GM03348 (cell line): Measurements from ENCODE around the gene RGS13.
"Not testable (repeated sequence)": the region's sequence is repeated elsewhere in the genome, so short reads cannot be mapped to it uniquely, and the experiment has no call there.

ENCODE experiments used
- DNase-seq: peaks from one replicate; pipeline ENCODE4 v3.0.0; 2012; ENCODE audit warnings: low spot score

RGS13 gene

GRCh38 chr1:192678099-192678498, 42.2 kb downstream of the RGS13 start:
- no peak for DNase-seq

- no peak for DNase-seq
Observed at GRCh38 chr1:192682335-192682734, 46.4 kb downstream of the RGS13 start.

GRCh38 chr1:192683081-192683480, 47.1 kb downstream of the RGS13 start:
- DNase-seq: not testable (repeated sequence)

GRCh38 chr1:192689459-192689858, 53.5 kb downstream of the RGS13 start:
- no peak for DNase-seq

GRCh38 chr1:192691041-192691440, 55.1 kb downstream of the RGS13 start:
- no peak for DNase-seq

- DNase-seq: no peak
Observed at GRCh38 chr1:192696082-192696481, 60.1 kb downstream of the RGS13 start.

- DNase-seq: no peak
Observed at GRCh38 chr1:192697771-192698170, 61.8 kb downstream of the RGS13 start.

- no peak for DNase-seq
Observed at GRCh38 chr1:192698731-192699130, 62.8 kb downstream of the RGS13 start.

- DNase-seq: peak; percentile 78
Observed at GRCh38 chr1:192700834-192701271, 64.9 kb downstream of the RGS13 start.

- DNase-seq: peak; percentile 45
Observed at GRCh38 chr1:192702212-192702902, 66.4 kb downstream of the RGS13 start.

GRCh38 chr1:192703283-192704206, 67.6 kb downstream of the RGS13 start:
- no peak for DNase-seq

- DNase-seq: no peak
Observed at GRCh38 chr1:192705510-192705909, 69.6 kb downstream of the RGS13 start.

- DNase-seq: no peak
Observed at GRCh38 chr1:192706936-192707335, 71.0 kb downstream of the RGS13 start.

GRCh38 chr1:192707978-192708547, 72.1 kb downstream of the RGS13 start:
- DNase-seq: no peak

GRCh38 chr1:192709544-192709943, 73.6 kb downstream of the RGS13 start:
- no peak for DNase-seq
